GM12874 (cell line): ENCODE data around the gene PSMD1.

Experiments
- TF ChIP-seq, protein P1 (sequence below): IDR thresholded peaks from 2 replicates; pipeline ENCODE4 v1.5.1; 2011; ENCODE audit warnings: low read depth, mild to moderate bottlenecking, control low read depth, low read length, moderate library complexity; ENCODE audit not compliant: insufficient read depth

PSMD1 gene

DNA sequence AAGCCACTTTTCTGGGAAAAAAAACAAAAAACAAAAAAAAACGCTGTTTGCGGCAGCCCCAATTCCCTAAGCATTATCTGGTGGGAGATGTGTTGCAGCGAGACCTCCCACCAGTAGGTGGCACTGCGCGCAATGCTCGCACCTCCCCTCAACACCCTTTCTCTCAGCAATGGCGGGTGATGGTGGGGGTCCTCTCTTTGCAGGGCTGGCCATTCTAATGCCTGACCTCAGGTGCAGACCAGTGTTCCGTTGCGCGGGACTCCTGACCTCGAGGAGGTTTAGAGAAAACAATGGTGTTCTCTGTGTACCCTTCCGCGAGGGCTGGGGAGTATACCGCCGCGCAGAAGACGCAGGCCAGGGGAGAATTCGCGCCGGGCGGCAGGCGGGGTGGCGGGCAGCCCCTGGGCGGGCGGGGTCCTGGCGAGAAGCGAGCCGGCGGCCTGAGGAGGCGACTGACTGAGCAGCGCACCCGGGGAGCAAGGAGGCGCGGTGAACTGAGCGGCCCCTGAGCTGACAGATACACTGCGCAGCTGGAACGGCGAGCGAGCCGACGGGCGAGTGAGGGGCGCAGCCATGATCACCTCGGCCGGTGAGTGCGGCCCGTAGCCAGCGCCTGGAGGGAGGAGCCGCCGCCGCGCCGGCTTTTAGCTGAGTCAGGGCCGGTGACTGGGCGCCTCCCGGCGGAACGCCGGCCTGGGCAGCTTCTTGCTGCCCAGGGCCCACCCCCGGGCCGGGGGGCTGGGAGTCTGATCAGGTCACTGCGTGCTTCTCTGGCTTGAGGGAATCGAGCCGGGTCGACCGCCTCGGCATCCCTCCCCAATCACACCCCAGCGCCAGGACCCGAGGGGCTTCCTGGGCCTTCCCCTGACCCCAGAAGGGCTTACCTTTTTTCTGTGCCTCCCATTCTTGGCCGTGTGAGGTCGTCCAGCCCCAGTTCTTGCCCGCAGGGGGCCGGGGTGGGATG is at the start of gene PSMD1:
PSMD1 (plus strand) TSS at position 415 of the 964 bp plus-strand sequence; CDS start at position 574, 159 bp downstream.
- TF ChIP-seq, protein P1, sequence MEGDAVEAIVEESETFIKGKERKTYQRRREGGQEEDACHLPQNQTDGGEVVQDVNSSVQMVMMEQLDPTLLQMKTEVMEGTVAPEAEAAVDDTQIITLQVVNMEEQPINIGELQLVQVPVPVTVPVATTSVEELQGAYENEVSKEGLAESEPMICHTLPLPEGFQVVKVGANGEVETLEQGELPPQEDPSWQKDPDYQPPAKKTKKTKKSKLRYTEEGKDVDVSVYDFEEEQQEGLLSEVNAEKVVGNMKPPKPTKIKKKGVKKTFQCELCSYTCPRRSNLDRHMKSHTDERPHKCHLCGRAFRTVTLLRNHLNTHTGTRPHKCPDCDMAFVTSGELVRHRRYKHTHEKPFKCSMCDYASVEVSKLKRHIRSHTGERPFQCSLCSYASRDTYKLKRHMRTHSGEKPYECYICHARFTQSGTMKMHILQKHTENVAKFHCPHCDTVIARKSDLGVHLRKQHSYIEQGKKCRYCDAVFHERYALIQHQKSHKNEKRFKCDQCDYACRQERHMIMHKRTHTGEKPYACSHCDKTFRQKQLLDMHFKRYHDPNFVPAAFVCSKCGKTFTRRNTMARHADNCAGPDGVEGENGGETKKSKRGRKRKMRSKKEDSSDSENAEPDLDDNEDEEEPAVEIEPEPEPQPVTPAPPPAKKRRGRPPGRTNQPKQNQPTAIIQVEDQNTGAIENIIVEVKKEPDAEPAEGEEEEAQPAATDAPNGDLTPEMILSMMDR, result peak; percentile 93

DNA sequence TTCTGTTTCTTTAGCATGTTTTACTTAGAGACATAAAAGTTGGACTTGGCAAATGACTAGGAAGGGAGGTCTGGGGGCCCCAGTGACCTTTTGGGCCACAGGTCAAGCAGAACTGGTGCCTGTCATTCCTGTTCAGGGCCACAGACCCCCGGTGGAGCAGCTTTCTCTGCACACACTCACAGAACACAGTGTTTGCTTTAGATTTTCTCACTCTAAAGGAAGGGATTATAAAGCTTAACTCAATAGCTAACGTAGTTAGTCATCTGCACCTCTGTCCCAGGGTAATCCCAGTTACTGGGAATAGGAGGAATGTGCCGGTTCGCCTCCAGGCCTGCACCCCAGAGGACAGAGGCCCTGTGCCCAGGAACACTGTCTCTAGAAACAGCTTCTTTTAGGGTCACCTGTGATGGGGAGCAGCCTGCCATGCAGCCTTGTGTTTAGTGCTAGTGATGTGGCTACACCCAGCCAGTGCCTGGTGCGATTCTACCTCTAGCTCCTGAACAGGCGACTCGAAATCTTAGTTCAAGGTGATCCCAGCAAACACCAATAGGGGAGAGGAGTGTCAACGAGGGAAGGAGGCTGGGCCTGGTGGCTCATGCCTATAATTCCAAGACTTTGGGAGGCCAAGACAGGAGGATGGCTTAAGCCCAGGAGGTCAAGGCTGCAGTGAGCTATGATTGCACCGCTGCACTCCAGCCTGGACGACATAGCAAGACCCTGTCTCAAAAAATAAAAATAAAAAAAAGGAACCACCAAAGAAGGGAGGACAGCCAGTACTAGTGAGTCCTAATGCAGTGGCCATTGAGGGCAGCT is 49.2 kb upstream of the PSMD1 start:
- TF ChIP-seq, protein P1, result no peak

DNA sequence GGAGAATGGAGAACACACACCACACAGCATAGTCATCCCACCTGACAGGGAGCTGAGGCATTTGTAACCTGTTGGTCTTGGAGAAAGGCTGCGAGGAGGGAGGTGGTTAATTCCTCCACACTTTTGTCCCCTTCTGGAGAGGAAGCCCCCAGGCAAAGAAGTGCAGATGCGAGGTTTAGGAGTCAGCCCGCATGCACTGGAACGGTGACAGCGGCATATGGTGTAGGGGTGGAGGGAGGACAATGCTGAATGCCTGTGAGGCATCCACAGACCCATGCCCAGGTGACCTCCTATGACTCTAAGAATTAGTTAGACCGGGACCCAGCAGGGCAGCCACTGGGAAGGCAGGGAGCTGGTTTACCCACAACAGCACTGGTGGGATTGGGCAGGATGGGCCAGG is 48.5 kb upstream of the PSMD1 start:
- TF ChIP-seq, protein P1, result no peak

DNA sequence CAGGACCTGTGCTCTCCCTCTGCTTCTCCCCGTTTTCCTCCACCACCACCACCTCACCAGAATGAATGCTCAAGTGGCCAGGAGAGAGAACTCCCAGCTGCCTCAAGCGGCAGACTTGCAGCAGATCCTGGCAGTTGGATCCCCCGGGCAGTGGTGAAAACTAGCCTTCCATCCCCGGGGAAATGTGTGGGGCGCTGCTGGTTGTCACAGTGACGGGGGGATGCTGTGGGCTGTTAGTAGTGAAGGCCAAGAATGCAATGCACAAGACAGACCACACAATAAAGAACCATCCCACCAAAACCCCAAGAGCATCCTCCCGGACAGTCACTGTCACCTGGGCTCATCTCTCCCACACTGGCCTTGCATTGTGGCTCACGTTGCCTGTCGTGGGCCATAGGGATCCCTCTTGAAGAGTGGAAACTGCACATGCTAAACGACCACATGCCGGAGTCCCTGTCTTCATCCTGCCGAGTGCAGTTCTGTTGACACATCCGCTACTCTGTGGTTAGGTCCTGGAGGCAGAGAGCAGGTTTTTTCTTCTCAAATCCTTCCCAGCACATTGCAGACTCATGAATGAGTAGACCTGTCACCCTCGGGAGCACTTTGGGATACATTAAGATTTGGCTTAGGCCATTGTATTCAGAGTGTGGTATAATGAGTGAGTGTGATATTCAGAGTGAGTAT is 47.3 kb upstream of the PSMD1 start:
- TF ChIP-seq, protein P1, result no peak

DNA sequence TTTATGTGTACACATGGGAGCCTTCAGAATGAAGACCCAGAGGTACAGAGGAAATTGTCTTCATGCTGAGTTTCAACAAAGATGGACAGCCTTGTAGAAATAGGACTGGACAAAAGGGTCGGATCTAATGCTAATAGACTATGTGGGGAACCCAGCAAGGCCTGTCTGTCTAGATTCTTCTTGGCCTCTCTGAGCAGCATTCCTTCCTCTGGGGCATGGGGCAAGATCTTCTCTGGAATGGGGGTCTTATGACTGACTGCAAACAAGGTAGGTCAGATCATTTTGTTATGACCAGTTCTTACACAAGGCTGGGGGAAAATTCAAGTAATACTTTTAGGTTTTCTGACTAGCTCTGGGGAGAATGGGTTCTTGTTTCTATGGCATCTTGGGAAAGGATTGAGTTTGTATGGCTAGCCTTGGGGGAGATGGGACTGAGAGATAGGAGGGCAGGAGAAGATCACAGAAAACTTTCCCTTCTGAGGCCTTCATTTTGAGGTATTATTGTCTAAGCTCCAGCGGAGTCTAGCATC is 46.4 kb upstream of the PSMD1 start:
- TF ChIP-seq, protein P1, result no peak

DNA sequence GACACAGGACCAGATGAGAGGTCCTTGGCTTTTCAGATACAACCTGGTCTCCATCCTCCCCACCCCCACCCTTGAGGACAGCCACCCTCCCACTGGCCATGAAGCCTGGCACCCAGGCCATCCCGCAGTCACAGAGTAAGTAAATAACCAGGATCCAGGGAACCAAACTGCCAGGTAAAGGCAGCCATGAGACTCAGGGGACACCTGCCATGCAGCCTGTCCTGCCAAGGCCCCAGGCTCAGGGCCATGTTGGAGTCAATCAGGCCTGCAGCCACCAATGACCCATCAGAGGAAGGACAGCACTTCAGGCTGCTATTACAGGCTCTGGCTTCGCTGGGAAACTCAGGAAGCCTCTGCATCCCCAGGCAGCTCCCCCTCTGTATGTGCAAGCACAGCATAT is 45.1 kb upstream of the PSMD1 start:
- TF ChIP-seq, protein P1, result no peak

DNA sequence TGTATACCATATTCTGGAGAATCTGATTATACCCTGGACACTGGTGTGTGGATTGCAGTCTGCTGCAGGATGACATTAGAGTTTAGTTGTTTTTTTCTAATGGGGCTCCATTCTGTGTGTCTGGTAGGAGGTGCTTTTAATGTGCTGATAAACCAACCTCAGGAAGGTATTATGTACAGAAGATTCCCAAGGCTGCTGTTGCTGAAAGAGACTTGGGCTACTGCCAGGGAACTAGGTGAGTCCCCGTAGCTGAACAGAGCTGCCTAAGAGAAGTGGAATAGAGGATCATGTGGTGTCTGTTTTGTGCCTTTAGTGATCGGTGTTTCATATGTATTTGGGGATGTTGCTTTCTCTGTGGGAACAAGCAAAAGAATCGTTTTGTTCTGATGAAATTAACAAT is 44.2 kb upstream of the PSMD1 start:
- TF ChIP-seq, protein P1, result no peak
